ENCODE measurements around the gene PRDM15. TPM values are rescaled to one million over a fixed set of nuclear protein-coding genes. Genes with fewer than 3 reads are reported as not detected.
A peak's percentile ranks its signal among the peaks of the same experiment; 100 is the strongest.

Gene PRDM15
- total and polyA plus RNA-seq, 2 donors (not counting 1 experiment from before 2014, with no cell fraction given): 2.3 to 3.6 TPM

DNA sequence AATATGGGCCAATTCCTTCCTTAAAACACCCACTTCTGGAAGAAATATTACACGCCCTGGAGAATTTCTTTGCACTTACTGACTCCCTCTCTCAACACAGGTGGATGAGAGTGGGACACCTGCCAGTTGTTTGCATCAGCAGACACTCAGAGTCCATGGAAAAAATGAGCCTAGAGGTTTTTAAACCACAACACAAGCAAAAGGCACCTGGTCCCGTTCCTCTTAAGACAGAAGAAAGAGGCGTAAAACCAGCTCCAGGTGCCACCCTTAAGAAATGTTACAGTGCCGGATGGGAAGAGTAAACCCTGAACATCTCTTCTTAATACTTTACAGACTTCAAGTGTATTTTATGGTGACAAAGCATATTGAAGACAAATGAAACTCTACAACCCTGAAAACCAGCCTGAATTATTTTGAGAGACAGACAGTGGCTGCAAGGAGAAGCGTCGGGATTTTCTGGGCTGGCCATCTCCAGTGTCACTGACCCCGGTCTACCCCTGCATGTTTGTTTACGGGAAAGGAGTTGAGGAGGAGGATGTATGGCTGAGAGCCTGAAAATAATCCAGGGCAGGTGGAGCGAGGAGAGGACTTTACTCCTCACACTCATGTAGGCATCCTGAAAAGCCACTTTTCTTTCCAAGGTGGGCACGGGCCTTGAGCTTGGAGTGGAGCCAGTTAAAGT, 104.5 kb downstream of the PRDM15 start:
- Histone ChIP-seq H3K4me2 (ENCODE audit: extremely low read depth, insufficient read depth, low read length) (no peak overlapping the region), H3K27ac (ENCODE audit: insufficient read depth, low read length) (no peak overlapping the region), H4K20me1 (ENCODE audit: control insufficient read depth, extremely low read depth, insufficient read depth, low read length) (no peaks in the 10 kb centered on the region), H3K79me2 (ENCODE audit: control insufficient read depth, insufficient read depth, low read length) (no peaks in the 10 kb centered on the region), H3K9ac (ENCODE audit: insufficient read depth, low read length) (no peak overlapping the region), H3K9me3 (ENCODE audit: control insufficient read depth, insufficient read depth, low read depth, low read length) (no peaks in the 10 kb centered on the region), H3K4me3 (replicated peaks in 1 of 4; ENCODE audit: control extremely low read depth in 1 of 4, insufficient read depth in 1 of 4, low read depth in 3 of 4, low read length in 4 of 4) (no peak overlapping the region), H2AFZ (ENCODE audit: low read length) (no peak overlapping the region), H3K4me1 (ENCODE audit: control insufficient read depth, extremely low read depth, insufficient read depth, low read length) (no peaks in the 10 kb centered on the region), H3K27me3 (ENCODE audit: control insufficient read depth, insufficient read depth, low read length) (peaks cover 48% of the 10 kb centered on the region), H3K36me3 (ENCODE audit: control insufficient read depth, insufficient read depth, low read length) (no peaks in the 10 kb centered on the region)
- no peak for DNase-seq (ENCODE audit: low read depth in 2 of 2)
- no peak for TF ChIP-seq EZH2 (IDR thresholded peaks at IDR 0.05; ENCODE audit: low read length, missing control alignments)

DNA sequence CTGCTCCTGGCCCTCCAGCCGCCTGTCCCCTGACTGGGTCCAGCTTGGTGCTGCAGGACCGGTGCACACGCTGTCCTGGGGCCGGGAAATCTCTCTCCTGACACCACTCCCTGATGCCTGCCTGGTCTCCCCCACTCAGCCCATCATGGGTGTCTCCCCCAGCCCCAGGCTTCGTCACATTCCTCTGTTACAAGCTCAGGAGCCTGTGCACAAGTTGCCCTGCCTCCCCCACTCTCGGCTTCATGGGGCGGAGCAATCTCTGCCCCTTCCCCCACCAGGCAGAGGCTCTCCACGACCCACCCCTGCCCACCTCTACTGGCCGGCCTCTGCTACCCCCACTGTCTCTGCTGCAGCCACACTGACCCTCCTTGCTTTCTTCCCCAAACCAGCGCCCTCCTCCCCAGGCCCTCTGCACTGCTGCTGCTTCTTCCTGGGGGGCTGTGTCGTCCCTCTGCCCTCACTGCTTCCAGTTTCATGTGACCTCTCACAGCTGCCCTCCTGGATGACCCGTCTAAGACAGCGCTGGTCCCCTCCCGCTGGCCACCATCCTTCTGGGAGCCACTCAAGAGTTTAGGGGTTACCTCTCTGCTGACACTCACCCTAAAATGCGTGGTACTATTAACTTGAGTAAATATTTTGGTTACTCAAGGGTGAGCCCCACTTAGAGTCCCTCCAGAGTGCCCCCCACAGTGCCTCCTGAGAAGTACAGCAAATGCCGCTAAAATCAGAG, 106.6 kb downstream of the PRDM15 start:
- H3K79me2 ChIP-seq (ENCODE audit: control insufficient read depth, insufficient read depth, low read length): no peaks in the 10 kb centered on the region
- peaks cover 58% of the 10 kb centered on the region for H3K27me3 ChIP-seq (ENCODE audit: control insufficient read depth, insufficient read depth, low read length)
- no peaks in the 10 kb centered on the region for H4K20me1 ChIP-seq (ENCODE audit: control insufficient read depth, extremely low read depth, insufficient read depth, low read length)
- no peaks in the 10 kb centered on the region for H3K36me3 ChIP-seq (ENCODE audit: control insufficient read depth, insufficient read depth, low read length)
- H3K4me1 ChIP-seq (ENCODE audit: control insufficient read depth, extremely low read depth, insufficient read depth, low read length): peaks cover 2% of the 10 kb centered on the region
- no peak overlapping the region for H3K9ac ChIP-seq (ENCODE audit: insufficient read depth, low read length)
- no peak overlapping the region for H3K4me2 ChIP-seq (ENCODE audit: extremely low read depth, insufficient read depth, low read length)
- DNase-seq (ENCODE audit: low read depth in 2 of 2): no peak
- no peak overlapping the region for H3K4me3 ChIP-seq (replicated peaks in 1 of 4; ENCODE audit: control extremely low read depth in 1 of 4, insufficient read depth in 1 of 4, low read depth in 3 of 4, low read length in 4 of 4)
- no peak for TF ChIP-seq EZH2 (IDR thresholded peaks at IDR 0.05; ENCODE audit: low read length, missing control alignments)
- TF ChIP-seq, protein P1, sequence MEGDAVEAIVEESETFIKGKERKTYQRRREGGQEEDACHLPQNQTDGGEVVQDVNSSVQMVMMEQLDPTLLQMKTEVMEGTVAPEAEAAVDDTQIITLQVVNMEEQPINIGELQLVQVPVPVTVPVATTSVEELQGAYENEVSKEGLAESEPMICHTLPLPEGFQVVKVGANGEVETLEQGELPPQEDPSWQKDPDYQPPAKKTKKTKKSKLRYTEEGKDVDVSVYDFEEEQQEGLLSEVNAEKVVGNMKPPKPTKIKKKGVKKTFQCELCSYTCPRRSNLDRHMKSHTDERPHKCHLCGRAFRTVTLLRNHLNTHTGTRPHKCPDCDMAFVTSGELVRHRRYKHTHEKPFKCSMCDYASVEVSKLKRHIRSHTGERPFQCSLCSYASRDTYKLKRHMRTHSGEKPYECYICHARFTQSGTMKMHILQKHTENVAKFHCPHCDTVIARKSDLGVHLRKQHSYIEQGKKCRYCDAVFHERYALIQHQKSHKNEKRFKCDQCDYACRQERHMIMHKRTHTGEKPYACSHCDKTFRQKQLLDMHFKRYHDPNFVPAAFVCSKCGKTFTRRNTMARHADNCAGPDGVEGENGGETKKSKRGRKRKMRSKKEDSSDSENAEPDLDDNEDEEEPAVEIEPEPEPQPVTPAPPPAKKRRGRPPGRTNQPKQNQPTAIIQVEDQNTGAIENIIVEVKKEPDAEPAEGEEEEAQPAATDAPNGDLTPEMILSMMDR (conservative IDR thresholded peaks at IDR 0.05 in 1 of 2, IDR thresholded peaks at IDR 0.05 in 1 of 2; ENCODE audit: low read depth in 1 of 2, low read length in 2 of 2): no peak
- no peak overlapping the region for H3K27ac ChIP-seq (ENCODE audit: insufficient read depth, low read length)
- no peaks in the 10 kb centered on the region for H3K9me3 ChIP-seq (ENCODE audit: control insufficient read depth, insufficient read depth, low read depth, low read length)
- no peak overlapping the region for H2AFZ ChIP-seq (ENCODE audit: low read length)

DNA sequence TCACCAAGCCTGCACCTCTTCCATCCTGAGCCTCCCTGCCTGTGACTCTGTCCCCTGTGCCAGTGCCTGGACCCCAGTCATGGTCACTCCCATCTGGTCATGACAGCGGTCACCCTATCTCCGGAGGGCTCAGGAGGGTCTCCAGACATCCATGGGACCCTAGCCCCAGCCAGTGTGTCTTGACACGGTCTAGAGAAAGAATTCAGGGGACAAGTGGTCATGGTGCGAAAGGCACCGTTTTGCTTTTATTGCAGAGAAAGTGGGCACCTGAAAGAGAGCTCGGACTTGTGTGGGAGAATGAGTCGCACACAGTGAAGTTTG, 107.6 kb downstream of the PRDM15 start:
- H3K9me3 ChIP-seq (ENCODE audit: control insufficient read depth, insufficient read depth, low read depth, low read length): no peaks in the 10 kb centered on the region
- no peak overlapping the region for H2AFZ ChIP-seq (ENCODE audit: low read length)
- H3K27ac ChIP-seq (ENCODE audit: insufficient read depth, low read length): no peak overlapping the region
- H3K4me1 ChIP-seq (ENCODE audit: control insufficient read depth, extremely low read depth, insufficient read depth, low read length): peaks cover 2% of the 10 kb centered on the region
- no peak for DNase-seq (ENCODE audit: low read depth in 2 of 2)
- H3K27me3 ChIP-seq (ENCODE audit: control insufficient read depth, insufficient read depth, low read length): peaks cover 60% of the 10 kb centered on the region
- H4K20me1 ChIP-seq (ENCODE audit: control insufficient read depth, extremely low read depth, insufficient read depth, low read length): no peaks in the 10 kb centered on the region
- H3K79me2 ChIP-seq (ENCODE audit: control insufficient read depth, insufficient read depth, low read length): no peaks in the 10 kb centered on the region
- no peak overlapping the region for H3K4me2 ChIP-seq (ENCODE audit: extremely low read depth, insufficient read depth, low read length)
- no peaks in the 10 kb centered on the region for H3K36me3 ChIP-seq (ENCODE audit: control insufficient read depth, insufficient read depth, low read length)
- no peak overlapping the region for H3K9ac ChIP-seq (ENCODE audit: insufficient read depth, low read length)
- peak; percentile 12 for TF ChIP-seq EZH2 (IDR thresholded peaks at IDR 0.05; ENCODE audit: low read length, missing control alignments)
- TF ChIP-seq, protein P1 (conservative IDR thresholded peaks at IDR 0.05 in 1 of 2, IDR thresholded peaks at IDR 0.05 in 1 of 2; ENCODE audit: low read depth in 1 of 2, low read length in 2 of 2): no peak
- H3K4me3 ChIP-seq (replicated peaks in 1 of 4; ENCODE audit: control extremely low read depth in 1 of 4, insufficient read depth in 1 of 4, low read depth in 3 of 4, low read length in 4 of 4): no peak overlapping the region

Data from fibroblast of lung (primary cell).